ENCODE data around the gene ADARB1.

ADARB1 gene

GRCh38 chr21:45127937-45128336, 53.6 kb downstream of the ADARB1 start:
- Histone ChIP-seq H3K9me2 (ENCODE audit: low read depth, low read length) (no peaks in the 10 kb centered on the region), H2AFZ (ENCODE audit: low read length) (no peak overlapping the region), H3K27me3 (ENCODE audit: insufficient read depth, low read length) (no peaks in the 10 kb centered on the region), H3K4me1 (ENCODE audit: insufficient read depth, low read length, severe bottlenecking) (no peaks in the 10 kb centered on the region), H3F3A (ENCODE audit: insufficient read depth, low read length) (no peaks in the 10 kb centered on the region), H4K20me1 (ENCODE audit: insufficient read depth, low read length) (no peaks in the 10 kb centered on the region), H3K79me2 (ENCODE audit: insufficient read depth, low read length) (no peaks in the 10 kb centered on the region), H3K27ac (ENCODE audit: low read depth, low read length, poor library complexity, severe bottlenecking) (no peak overlapping the region), H3K9ac (ENCODE audit: low read length) (no peak overlapping the region), H3K36me3 (ENCODE audit: insufficient read depth, low read length) (no peaks in the 10 kb centered on the region), H3K4me2 (ENCODE audit: low read length) (no peak overlapping the region), H3K9me3 (ENCODE audit: low read length) (no peaks in the 10 kb centered on the region), H3K4me3 (ENCODE audit: low read depth, low read length, poor library complexity, severe bottlenecking) (no peak overlapping the region)
- TF ChIP-seq CTCF (IDR thresholded peaks at IDR 0.05; ENCODE audit: low read length) (no peak), EZH2 (IDR thresholded peaks at IDR 0.05; ENCODE audit: borderline replicate concordance, low read length) (no peak)

- H3K9me3 ChIP-seq (ENCODE audit: low read length): no peaks in the 10 kb centered on the region
- no peaks in the 10 kb centered on the region for H3K36me3 ChIP-seq (ENCODE audit: insufficient read depth, low read length)
- H3F3A ChIP-seq (ENCODE audit: insufficient read depth, low read length): no peaks in the 10 kb centered on the region
- no peaks in the 10 kb centered on the region for H4K20me1 ChIP-seq (ENCODE audit: insufficient read depth, low read length)
- H3K4me2 ChIP-seq (ENCODE audit: low read length): no peak overlapping the region
- no peaks in the 10 kb centered on the region for H3K4me1 ChIP-seq (ENCODE audit: insufficient read depth, low read length, severe bottlenecking)
- H3K9me2 ChIP-seq (ENCODE audit: low read depth, low read length): no peaks in the 10 kb centered on the region
- TF ChIP-seq CTCF (IDR thresholded peaks at IDR 0.05; ENCODE audit: low read length) (peak; percentile 94), EZH2 (IDR thresholded peaks at IDR 0.05; ENCODE audit: borderline replicate concordance, low read length) (no peak)
- H3K79me2 ChIP-seq (ENCODE audit: insufficient read depth, low read length): no peaks in the 10 kb centered on the region
- no peak overlapping the region for H3K9ac ChIP-seq (ENCODE audit: low read length)
- no peak overlapping the region for H2AFZ ChIP-seq (ENCODE audit: low read length)
- H3K4me3 ChIP-seq (ENCODE audit: low read depth, low read length, poor library complexity, severe bottlenecking): no peak overlapping the region
- no peaks in the 10 kb centered on the region for H3K27me3 ChIP-seq (ENCODE audit: insufficient read depth, low read length)
- H3K27ac ChIP-seq (ENCODE audit: low read depth, low read length, poor library complexity, severe bottlenecking): no peak overlapping the region
These were observed 54.3 kb downstream of the ADARB1 start for GRCh38 chr21:45128613-45129188.

DNA sequence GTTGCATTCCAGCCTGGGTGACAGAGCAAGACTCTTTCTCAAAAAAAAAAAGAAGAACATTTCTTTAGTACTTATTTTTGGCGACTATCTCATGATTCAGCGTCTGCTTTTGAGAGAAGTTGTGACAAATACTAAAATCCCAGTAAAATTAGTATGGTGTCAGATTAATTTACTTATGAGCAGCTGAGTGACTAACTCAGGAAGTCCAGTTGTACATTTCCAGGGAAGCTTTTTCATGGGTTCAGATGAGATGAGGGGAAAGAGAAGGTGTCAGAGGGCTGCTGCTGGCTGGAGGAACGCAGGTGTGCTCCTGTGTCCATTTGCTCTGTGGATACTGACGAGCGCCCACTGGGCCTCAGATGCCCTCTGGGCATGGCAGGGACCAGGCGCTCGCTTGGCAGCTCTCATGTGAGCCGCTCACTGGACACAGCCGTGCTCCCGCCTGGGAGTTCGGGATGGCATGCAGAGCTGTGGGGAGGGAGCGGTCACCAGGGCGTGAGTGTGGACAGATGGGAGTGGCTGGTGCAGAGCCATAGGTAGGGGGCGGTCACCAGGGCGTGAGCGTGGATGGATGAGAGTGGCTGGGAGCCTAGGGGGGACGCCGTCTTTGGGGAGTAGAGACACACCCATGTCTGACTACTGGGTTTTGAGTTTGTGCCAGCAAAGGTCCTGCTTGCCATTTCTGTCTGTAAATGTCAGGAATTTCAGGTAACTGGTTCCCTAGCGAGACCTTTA, 55.0 kb downstream of the ADARB1 start:
- Histone ChIP-seq H3K4me3 (ENCODE audit: low read depth, low read length, poor library complexity, severe bottlenecking) (no peak overlapping the region), H3K27me3 (ENCODE audit: insufficient read depth, low read length) (no peaks in the 10 kb centered on the region), H3K36me3 (ENCODE audit: insufficient read depth, low read length) (no peaks in the 10 kb centered on the region), H3K79me2 (ENCODE audit: insufficient read depth, low read length) (no peaks in the 10 kb centered on the region), H2AFZ (ENCODE audit: low read length) (no peak overlapping the region), H3K9me2 (ENCODE audit: low read depth, low read length) (no peaks in the 10 kb centered on the region), H4K20me1 (ENCODE audit: insufficient read depth, low read length) (no peaks in the 10 kb centered on the region), H3F3A (ENCODE audit: insufficient read depth, low read length) (no peaks in the 10 kb centered on the region), H3K4me1 (ENCODE audit: insufficient read depth, low read length, severe bottlenecking) (no peaks in the 10 kb centered on the region), H3K9ac (ENCODE audit: low read length) (no peak overlapping the region), H3K27ac (ENCODE audit: low read depth, low read length, poor library complexity, severe bottlenecking) (no peak overlapping the region), H3K9me3 (ENCODE audit: low read length) (no peaks in the 10 kb centered on the region), H3K4me2 (ENCODE audit: low read length) (no peak overlapping the region)
- TF ChIP-seq EZH2 (IDR thresholded peaks at IDR 0.05; ENCODE audit: borderline replicate concordance, low read length) (no peak), CTCF (IDR thresholded peaks at IDR 0.05; ENCODE audit: low read length) (no peak)

Data from OCI-LY1 (cell line).